Measurements from ENCODE around the gene CHMP6.

Gene CHMP6

GRCh38 chr17:80956321-80957190 lies 35.1 kb upstream of the CHMP6 start:
- no peak for DNase-seq (ENCODE audit: low read depth)

- no peak for DNase-seq (ENCODE audit: low read depth)
Observed at GRCh38 chr17:80957461-80957941, 34.1 kb upstream of the CHMP6 start.

DNA sequence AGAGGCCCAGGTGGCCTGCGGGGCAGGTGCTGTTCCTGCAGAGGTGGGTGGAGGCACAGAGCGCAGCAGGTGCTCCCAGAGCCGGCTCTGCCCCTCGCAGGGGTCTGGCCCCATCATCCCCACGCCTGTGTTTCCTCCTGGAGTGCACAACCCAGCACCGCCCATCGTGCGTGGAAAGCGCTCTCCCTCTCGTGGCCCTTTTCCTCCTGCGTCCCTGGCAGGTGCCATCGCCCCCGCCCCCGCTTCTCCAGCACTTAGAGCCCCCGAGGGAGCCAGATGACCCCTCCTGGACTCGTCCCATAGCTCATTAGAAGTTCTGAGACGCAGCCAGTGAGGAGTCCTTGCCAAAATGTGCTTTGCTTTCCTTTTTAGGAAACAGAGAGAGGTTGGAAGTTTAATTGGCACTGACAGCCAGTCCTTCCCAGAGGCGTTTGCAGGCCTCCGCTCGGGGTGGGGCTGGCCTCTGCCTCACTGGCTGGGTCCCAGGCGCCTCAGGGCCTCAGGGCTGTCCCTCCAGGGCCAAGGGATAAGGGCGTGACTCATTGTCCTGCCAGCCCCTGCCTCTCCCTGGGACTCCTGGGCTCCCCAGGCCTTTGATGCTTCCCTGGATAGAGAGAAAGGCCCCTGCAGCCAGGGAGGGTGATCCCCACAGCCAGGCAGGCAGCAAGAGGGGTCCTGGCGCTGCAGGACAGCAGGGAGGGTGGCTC lies 32.2 kb upstream of the CHMP6 start:
- DNase-seq (ENCODE audit: low read depth) = no peak

DNA sequence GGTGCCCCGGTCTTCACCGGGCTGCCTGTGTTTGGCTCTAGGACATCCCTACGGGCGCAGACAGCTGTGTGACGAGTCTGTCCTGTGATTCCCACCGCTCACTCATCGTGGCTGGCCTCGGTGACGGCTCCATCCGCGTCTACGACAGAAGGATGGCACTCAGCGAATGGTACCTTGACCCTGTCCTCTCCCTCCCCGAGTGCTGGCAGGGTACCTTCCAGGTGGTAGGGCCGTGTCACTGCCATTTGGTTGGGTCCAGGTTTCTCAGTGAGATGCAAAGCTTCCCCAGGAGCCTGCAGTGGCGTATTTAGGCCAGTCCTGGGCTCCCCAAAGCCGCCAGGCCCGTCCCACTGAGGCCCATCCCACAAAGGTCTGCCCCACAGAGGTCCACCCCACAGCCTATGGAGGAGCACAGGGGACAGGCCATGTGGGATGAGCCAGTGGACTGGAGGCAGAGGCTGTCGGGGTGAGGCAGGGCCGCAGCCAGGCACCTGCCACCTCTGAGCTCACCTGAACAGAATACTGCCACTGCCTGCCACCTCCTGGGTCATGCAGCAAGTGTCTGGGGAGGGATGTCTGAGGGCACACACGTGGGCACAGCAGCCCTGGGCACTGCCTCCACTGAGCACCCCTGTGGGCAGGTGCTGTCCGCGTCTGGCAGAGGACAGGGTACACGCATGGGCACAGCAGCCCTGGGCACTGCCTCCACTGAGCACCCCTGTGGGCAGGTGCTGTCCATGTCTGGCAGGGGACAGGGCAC lies 31.4 kb upstream of the CHMP6 start:
- no peak for DNase-seq (ENCODE audit: low read depth)

DNA sequence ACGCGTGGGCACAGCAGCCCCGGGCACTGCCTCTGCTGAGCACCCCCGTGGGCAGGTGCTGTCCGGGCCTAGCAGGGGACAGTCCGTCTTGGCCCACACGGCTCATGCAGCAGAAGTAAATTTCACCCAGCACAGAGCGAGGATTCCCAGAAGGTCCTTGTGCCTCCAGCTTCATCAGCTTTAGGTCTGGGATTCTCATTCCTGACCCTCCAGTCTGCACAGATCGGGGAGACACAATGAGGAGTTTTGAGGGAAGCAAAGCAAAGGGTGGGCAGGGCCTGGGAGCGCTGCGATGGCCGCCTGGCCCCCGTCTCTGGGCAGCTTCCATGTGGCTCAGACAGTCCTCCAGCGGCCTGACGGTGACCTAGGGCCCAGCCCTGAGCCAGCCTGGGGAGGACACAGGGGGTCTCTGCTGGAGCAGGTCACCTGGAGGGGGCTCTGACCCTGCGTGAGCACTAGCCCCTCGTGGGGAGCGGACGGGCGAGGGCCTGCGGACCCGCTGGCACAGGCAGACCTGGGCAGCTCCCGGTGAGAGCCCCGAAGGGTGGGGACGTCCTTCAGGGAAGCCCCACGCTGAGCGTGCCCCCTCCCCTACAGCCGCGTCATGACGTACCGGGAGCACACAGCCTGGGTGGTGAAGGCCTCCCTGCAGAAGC lies 30.7 kb upstream of the CHMP6 start:
- no peak for DNase-seq (ENCODE audit: low read depth)

GRCh38 chr17:80961541-80962330 lies 29.9 kb upstream of the CHMP6 start:
- no peak for DNase-seq (ENCODE audit: low read depth)

GRCh38 chr17:80962356-80963329 lies 29.0 kb upstream of the CHMP6 start:
- DNase-seq (ENCODE audit: low read depth) = no peak

GRCh38 chr17:80963812-80964543 lies 27.7 kb upstream of the CHMP6 start:
- DNase-seq (ENCODE audit: low read depth) = no peak

DNA sequence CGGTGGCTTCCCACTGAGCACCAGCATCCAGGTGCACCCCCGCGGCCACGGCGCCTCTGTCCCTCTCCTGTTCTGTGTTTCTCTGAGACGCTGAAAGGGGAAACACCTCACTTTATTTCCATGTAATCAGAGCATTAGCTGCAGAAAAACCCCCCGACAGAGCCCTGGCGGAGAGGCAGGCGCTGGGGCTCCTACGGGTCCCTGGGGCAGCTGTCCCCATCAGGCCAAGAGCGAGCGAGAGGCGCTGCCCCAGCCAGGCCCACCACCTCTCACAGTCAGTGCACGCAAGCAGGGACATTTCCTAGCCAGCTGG lies 27.1 kb upstream of the CHMP6 start:
- no peak for DNase-seq (ENCODE audit: low read depth)

- no peak for DNase-seq (ENCODE audit: low read depth)
Observed at GRCh38 chr17:80964859-80965580, 26.6 kb upstream of the CHMP6 start.

- DNase-seq (ENCODE audit: low read depth) = no peak
Observed at GRCh38 chr17:80965606-80966005, 26.0 kb upstream of the CHMP6 start.

GRCh38 chr17:80967404-80967872 lies 24.2 kb upstream of the CHMP6 start:
- DNase-seq (ENCODE audit: low read depth) = no peak

- DNase-seq (ENCODE audit: low read depth) = no peak
Observed at GRCh38 chr17:80968602-80969029, 23.0 kb upstream of the CHMP6 start.

DNA sequence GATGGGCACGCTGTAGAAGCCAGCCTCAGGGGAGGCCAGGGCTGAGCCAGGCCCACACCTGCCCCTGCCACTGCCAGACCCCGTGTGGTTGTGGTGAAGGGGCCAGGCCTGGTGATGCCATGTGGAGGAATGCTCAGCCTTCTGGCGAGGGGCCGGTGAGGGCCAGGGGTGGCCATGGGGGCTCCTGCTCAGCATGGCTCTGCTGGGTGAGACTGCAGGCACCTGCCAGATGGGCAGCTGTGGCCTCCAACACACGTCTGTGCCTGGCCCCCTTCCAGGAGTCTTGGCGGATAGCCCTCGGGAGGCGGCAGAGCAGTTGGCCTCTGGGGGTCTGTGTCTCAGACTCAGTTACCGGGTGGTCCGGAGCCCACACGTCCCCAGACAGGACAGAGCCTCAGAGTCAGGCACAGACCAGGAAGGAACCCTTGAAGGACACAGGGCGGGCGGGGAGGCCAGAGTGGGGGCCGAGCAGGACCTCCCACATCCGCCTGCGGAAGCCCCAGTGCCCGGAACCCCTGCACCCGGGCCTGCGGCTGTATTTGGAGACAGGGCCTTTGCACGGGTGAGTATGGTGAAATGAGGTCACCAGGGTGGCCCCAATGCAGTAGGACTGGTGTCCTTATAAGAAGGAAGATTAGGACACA lies 22.5 kb upstream of the CHMP6 start:
- no peak for DNase-seq (ENCODE audit: low read depth)

GRCh38 chr17:80969674-80970043 lies 22.0 kb upstream of the CHMP6 start:
- no peak for DNase-seq (ENCODE audit: low read depth)

DNA sequence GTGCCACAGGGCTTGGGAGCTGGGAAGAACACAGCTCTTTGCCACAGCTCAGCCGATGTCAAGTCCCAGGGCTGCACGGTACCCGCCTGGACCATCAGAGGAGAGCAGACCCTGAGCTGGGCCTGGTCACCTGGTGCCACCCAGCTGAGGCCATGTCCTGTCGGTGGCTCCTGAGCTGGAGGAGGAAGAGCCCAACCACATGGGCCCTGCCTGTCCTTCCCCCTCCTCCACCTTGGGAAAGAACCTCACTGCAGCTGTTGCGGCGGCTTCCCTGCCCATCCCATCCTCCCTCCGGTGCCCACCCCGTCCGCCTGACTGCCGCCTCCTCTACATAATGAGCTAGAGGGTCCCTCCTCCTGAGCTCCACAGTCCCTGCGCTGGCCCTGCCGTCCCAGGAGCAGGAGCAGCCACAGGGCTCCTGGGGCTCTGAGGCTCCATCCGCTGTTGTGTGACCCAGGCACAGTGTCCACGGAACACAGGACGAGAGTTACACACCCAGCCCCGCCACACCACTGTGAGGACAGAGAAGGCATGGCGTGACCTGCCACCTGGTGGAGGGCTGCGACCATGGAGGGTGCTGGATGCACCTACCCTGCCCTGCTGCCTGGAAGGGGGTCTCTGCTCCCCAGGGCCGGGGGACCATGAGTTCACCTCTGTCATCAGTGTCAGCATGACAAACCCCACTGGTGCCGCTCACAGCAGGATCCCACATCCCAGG lies 21.4 kb upstream of the CHMP6 start:
- no peak for DNase-seq (ENCODE audit: low read depth)

All from HS-27A (cell line).